ENCODE data around the gene TPH1.

The TPH1 gene

GRCh38 chr11:18012122-18012905 lies 33.8 kb downstream of the TPH1 start:
- peak overlapping the region; percentile 87 for H3K4me3 ChIP-seq (ENCODE audit: low read depth, low read length)
- TF ChIP-seq CTCF (IDR thresholded peaks at IDR 0.05; ENCODE audit: low read depth, low read length) = no peak

- H3K4me3 ChIP-seq (ENCODE audit: low read depth, low read length) = peak overlapping the region; percentile 87; the same call in 1 of the 2 replicates
- no peak for TF ChIP-seq CTCF (IDR thresholded peaks at IDR 0.05; ENCODE audit: low read depth, low read length)
Measured at GRCh38 chr11:18011633-18012032, 34.4 kb downstream of the TPH1 start.

GRCh38 chr11:18010977-18011586 lies 35.0 kb downstream of the TPH1 start:
- no peak for TF ChIP-seq CTCF (IDR thresholded peaks at IDR 0.05; ENCODE audit: low read depth, low read length)

GRCh38 chr11:18010121-18010670 lies 35.9 kb downstream of the TPH1 start:
- no peak overlapping the region for H3K4me3 ChIP-seq (ENCODE audit: low read depth, low read length)
- no peak for TF ChIP-seq CTCF (IDR thresholded peaks at IDR 0.05; ENCODE audit: low read depth, low read length)

More at GRCh38 chr11:18010977-18011586, 35.0 kb downstream of the TPH1 start:
- no peak overlapping the region for H3K4me3 ChIP-seq (ENCODE audit: low read depth, low read length)

- no peak overlapping the region for H3K4me3 ChIP-seq (ENCODE audit: low read depth, low read length)
- no peak for TF ChIP-seq CTCF (IDR thresholded peaks at IDR 0.05; ENCODE audit: low read depth, low read length)
Measured at GRCh38 chr11:18005376-18006129, 40.5 kb downstream of the TPH1 start.

- TF ChIP-seq CTCF (IDR thresholded peaks at IDR 0.05; ENCODE audit: low read depth, low read length) = no peak
- no peak overlapping the region for H3K4me3 ChIP-seq (ENCODE audit: low read depth, low read length)
Measured at GRCh38 chr11:18001191-18001590, 44.9 kb downstream of the TPH1 start.

Measured in WI38 (cell line).